Measurements from ENCODE around the gene NRM. TPM values are rescaled to one million over a fixed set of nuclear protein-coding genes. Genes with fewer than 3 reads are reported as not detected.
A peak's percentile ranks its signal among the peaks of the same experiment; 100 is the strongest.

NRM gene
- total and polyA plus RNA-seq, 2 experiments from 2014 or later: 7.2 to 21.0 TPM

DNA sequence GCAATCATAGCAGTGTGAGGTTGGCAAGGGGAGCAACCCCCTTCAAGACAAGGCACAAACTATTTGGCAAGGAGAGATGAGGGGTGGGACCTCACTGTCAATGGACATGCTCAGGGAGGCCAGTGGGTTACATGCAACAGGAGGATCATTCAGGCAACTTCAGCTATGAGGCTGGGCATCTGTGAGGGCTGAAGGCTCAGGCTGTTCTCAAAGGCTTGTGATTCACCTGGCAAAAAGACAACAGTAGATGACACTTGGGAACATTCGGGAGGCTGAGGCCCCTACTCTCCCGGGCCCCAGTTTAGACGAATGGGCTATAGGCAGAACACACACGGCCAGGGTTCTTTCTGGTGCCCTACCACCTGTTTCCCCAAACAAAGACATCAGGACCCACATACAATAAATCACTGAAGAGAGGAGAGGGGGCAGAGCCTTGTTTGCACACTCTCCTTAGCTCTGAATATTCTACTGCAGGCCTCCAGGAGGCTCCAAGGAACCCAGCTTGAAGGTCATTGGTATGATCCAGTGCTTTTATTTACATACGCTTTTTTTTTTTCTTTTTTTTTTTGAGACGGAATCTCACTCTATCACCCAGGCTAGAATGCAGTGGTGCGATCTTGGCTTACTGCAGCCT is 37.3 kb upstream of the NRM start:
- Histone ChIP-seq H3K9me3 (ENCODE audit: low read depth) (no peaks in the 10 kb centered on the region), H4K20me1 (ENCODE audit: insufficient read depth, poor library complexity, severe bottlenecking) (peaks cover 30% of the 10 kb centered on the region), H3K27me3 (no peaks in the 10 kb centered on the region), H3K9me2 (replicated peaks; ENCODE audit: insufficient read depth) (no peaks in the 10 kb centered on the region), H3K4me2 (no peak overlapping the region), H3K36me3 (replicated peaks; ENCODE audit: insufficient read depth, low read depth) (no peaks in the 10 kb centered on the region), H3K27ac (peak overlapping the region; percentile 38), H3K79me2 (peaks cover 42% of the 10 kb centered on the region), H3K4me3 (no peak overlapping the region), H2AFZ (no peak overlapping the region), H3K4me1 (ENCODE audit: insufficient read depth) (peaks cover 1% of the 10 kb centered on the region)
- no peak for TF ChIP-seq EZH2phosphoT487 (IDR thresholded peaks at IDR 0.05; ENCODE audit: low read depth, severe bottlenecking, unreplicated experiment)
- TF ChIP-seq, protein P1, sequence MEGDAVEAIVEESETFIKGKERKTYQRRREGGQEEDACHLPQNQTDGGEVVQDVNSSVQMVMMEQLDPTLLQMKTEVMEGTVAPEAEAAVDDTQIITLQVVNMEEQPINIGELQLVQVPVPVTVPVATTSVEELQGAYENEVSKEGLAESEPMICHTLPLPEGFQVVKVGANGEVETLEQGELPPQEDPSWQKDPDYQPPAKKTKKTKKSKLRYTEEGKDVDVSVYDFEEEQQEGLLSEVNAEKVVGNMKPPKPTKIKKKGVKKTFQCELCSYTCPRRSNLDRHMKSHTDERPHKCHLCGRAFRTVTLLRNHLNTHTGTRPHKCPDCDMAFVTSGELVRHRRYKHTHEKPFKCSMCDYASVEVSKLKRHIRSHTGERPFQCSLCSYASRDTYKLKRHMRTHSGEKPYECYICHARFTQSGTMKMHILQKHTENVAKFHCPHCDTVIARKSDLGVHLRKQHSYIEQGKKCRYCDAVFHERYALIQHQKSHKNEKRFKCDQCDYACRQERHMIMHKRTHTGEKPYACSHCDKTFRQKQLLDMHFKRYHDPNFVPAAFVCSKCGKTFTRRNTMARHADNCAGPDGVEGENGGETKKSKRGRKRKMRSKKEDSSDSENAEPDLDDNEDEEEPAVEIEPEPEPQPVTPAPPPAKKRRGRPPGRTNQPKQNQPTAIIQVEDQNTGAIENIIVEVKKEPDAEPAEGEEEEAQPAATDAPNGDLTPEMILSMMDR (IDR thresholded peaks at IDR 0.05; ENCODE audit: poor library complexity): peak; percentile 35
- no peak for TF ChIP-seq EZH2 (IDR thresholded peaks at IDR 0.05; ENCODE audit: borderline replicate concordance)
- DNase-seq (ENCODE audit: low spot score): peak; percentile 59
- WGBS (ENCODE audit: low lambda C conversion rate, missing lambda C conversion rate): 64% methylated on average over 7 of the region's 7 CpGs

DNA sequence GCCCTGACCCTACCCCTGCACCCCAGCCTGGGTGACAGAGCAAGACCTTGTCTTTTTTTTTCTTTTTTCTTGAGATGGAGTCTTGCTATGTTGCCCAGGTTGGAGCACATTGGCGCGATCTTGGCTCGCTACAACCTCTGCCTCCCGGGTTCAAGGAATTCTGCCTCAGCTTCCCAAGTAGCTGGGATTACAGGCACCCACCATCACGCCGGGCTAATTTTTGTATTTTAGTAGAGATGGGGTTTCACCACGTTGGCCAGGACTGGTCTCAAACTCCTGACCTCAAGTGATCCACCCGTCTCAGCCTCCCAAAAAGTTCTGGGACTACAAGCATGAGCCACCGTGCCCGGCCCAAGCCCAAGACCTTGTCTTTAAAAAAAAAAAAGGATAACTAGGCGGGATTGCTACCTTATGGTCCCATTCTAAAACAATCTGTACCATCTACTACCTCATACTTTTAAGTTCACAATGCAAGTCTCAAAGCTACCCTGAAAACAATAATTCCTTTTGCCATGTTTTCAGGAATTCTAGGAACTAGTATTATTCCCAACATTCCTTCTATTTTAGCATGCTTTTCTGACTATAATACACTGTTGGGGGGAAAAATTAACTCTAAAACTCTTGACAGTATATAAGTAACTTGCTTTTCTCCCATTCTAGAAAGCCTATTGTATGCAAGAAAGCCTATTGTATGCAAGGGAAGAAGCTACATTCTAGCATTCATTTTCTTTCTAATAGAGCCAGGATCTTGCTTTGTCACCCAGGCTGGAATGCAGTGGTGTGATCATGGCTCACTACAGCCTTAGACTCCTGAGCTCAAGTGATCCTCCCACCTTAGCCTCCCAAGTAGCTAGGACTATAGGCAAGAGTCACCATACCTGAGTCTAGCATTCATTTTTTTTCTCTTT is 36.0 kb upstream of the NRM start:
- H3K4me2 ChIP-seq: no peak overlapping the region
- WGBS (ENCODE audit: low lambda C conversion rate, missing lambda C conversion rate): 88% methylated on average over 11 of the region's 11 CpGs
- H3K4me1 ChIP-seq (ENCODE audit: insufficient read depth): peaks cover 5% of the 10 kb centered on the region
- no peaks in the 10 kb centered on the region for H3K36me3 ChIP-seq (replicated peaks; ENCODE audit: insufficient read depth, low read depth)
- no peak for DNase-seq (ENCODE audit: low spot score)
- H2AFZ ChIP-seq: no peak overlapping the region
- H4K20me1 ChIP-seq (ENCODE audit: insufficient read depth, poor library complexity, severe bottlenecking): peaks cover 42% of the 10 kb centered on the region
- peak overlapping the region; percentile 10 for H3K27ac ChIP-seq
- no peaks in the 10 kb centered on the region for H3K9me2 ChIP-seq (replicated peaks; ENCODE audit: insufficient read depth)
- peaks cover 54% of the 10 kb centered on the region for H3K79me2 ChIP-seq
- TF ChIP-seq EZH2 (IDR thresholded peaks at IDR 0.05; ENCODE audit: borderline replicate concordance): no peak
- TF ChIP-seq, protein P1 (IDR thresholded peaks at IDR 0.05; ENCODE audit: poor library complexity): no peak
- no peak overlapping the region for H3K4me3 ChIP-seq
- no peaks in the 10 kb centered on the region for H3K27me3 ChIP-seq
- no peaks in the 10 kb centered on the region for H3K9me3 ChIP-seq (ENCODE audit: low read depth)

DNA sequence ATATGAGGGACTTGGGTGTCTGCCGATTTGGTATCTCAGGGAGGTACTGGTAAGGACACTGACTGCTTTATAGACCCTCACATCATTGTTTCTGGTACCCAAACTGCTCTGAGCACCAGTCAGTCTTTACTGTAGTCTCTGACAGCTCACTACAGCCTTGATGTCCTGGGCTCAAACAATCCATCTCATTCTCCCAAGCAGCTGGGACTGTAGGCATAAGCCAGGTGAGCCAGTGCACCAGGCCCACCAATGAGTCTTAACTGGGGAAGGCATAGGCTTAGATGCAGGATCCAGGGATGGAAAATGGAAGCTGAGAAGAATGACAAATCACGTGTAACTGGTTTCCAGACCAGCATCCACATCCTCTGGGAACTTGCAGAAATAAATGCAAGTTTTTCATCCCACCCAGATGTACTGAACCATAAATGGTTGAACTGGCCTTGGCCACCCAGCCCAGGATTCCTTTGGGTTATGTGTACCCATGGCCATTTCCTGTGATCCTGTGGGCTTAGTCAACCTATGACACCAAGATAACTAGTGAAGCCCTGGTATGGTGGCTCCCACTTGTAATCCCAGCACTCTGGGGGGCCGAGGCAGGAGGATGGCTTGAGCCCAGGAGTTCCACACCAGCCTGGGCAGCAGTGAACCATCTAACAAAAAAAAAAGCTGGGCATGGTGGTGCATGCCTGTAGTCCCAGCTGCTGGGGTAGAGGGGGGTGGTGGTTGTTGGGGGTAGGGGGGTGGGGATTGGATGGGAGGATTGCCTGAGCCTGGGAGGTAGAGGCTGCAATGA is 35.1 kb upstream of the NRM start:
- Histone ChIP-seq H3K9me2 (replicated peaks; ENCODE audit: insufficient read depth) (no peaks in the 10 kb centered on the region), H3K4me1 (ENCODE audit: insufficient read depth) (peaks cover 5% of the 10 kb centered on the region), H3K4me3 (no peak overlapping the region), H3K4me2 (no peak overlapping the region), H3K36me3 (replicated peaks; ENCODE audit: insufficient read depth, low read depth) (no peaks in the 10 kb centered on the region), H3K79me2 (peaks cover 58% of the 10 kb centered on the region), H3K27me3 (no peaks in the 10 kb centered on the region), H2AFZ (no peak overlapping the region), H4K20me1 (ENCODE audit: insufficient read depth, poor library complexity, severe bottlenecking) (peaks cover 46% of the 10 kb centered on the region), H3K9me3 (ENCODE audit: low read depth) (no peaks in the 10 kb centered on the region), H3K27ac (peak overlapping the region; percentile 18)
- TF ChIP-seq, protein P1 (IDR thresholded peaks at IDR 0.05; ENCODE audit: poor library complexity): no peak
- TF ChIP-seq EZH2 (IDR thresholded peaks at IDR 0.05; ENCODE audit: borderline replicate concordance) (no peak), EZH2phosphoT487 (IDR thresholded peaks at IDR 0.05; ENCODE audit: low read depth, severe bottlenecking, unreplicated experiment) (no peak)
- no peak for DNase-seq (ENCODE audit: low spot score)
- WGBS (ENCODE audit: low lambda C conversion rate, missing lambda C conversion rate): 64% methylated on average over 3 of the region's 3 CpGs

Data from hepatocyte (in vitro differentiated cells).